ENCODE data around the gene AFF3.

GRCh38 chr2:100036793-100037192 is 105.6 kb downstream of the AFF3 start:
- TF ChIP-seq JUND (IDR thresholded peaks at IDR 0.05; ENCODE audit: low read depth, low read length) (no peak), CTCF (IDR thresholded peaks at IDR 0.05 in 2 of 3, conservative IDR thresholded peaks at IDR 0.05 in 1 of 3; ENCODE audit: control insufficient read depth in 2 of 3, extremely low read depth in 1 of 3, insufficient read depth in 1 of 3, low read depth in 3 of 3, low read length in 3 of 3) (no peak), SKIL (IDR thresholded peaks at IDR 0.05; ENCODE audit: low read depth, poor library complexity, severe bottlenecking) (no peak), CREB1 (IDR thresholded peaks at IDR 0.05; ENCODE audit: low read depth) (no peak), GABPA (IDR thresholded peaks at IDR 0.05; ENCODE audit: low read depth) (no peak)

Data from GM12878 (cell line).